ENCODE measurements around the gene SUN1.
A peak's percentile ranks its signal among the peaks of the same experiment; 100 is the strongest.
"Not testable (repeated sequence)": the region's sequence is repeated elsewhere in the genome, so short reads cannot be mapped to it uniquely, and the experiment has no call there.

Gene SUN1

DNA sequence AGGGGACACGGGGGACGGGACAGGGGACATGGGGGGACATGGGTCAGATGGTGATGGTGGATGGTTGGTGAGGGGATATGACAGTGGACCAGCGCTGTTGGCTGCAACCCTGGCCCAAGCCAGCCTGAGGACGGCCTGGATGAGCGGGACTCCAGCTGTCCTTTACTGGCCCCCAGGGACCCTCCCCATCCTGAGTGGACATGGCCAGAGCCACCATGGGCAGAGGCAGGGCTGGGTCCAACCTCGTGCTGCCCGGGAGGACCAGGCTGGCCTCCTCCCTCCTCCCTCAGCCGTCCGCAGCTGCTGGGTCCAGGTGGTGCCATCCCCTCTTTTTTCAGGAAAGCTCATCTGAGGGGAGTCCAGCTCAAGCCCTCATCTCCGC lies 74.5 kb downstream of the SUN1 start:
- peaks cover 2% of the 10 kb centered on the region; the same call in 1 of the 2 replicates for H3K4me1 ChIP-seq
- H3K4me3 ChIP-seq (ENCODE audit: low read depth, low read length), result no peak overlapping the region
- TF ChIP-seq, protein P1, sequence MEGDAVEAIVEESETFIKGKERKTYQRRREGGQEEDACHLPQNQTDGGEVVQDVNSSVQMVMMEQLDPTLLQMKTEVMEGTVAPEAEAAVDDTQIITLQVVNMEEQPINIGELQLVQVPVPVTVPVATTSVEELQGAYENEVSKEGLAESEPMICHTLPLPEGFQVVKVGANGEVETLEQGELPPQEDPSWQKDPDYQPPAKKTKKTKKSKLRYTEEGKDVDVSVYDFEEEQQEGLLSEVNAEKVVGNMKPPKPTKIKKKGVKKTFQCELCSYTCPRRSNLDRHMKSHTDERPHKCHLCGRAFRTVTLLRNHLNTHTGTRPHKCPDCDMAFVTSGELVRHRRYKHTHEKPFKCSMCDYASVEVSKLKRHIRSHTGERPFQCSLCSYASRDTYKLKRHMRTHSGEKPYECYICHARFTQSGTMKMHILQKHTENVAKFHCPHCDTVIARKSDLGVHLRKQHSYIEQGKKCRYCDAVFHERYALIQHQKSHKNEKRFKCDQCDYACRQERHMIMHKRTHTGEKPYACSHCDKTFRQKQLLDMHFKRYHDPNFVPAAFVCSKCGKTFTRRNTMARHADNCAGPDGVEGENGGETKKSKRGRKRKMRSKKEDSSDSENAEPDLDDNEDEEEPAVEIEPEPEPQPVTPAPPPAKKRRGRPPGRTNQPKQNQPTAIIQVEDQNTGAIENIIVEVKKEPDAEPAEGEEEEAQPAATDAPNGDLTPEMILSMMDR (IDR thresholded peaks at IDR 0.05; ENCODE audit: low read depth, low read length), result no peak
- no peaks in the 10 kb centered on the region for H3K36me3 ChIP-seq
- H3K9me3 ChIP-seq, result no peaks in the 10 kb centered on the region
- DNase-seq, result no peak
- peaks cover 8% of the 10 kb centered on the region for H3K27me3 ChIP-seq

DNA sequence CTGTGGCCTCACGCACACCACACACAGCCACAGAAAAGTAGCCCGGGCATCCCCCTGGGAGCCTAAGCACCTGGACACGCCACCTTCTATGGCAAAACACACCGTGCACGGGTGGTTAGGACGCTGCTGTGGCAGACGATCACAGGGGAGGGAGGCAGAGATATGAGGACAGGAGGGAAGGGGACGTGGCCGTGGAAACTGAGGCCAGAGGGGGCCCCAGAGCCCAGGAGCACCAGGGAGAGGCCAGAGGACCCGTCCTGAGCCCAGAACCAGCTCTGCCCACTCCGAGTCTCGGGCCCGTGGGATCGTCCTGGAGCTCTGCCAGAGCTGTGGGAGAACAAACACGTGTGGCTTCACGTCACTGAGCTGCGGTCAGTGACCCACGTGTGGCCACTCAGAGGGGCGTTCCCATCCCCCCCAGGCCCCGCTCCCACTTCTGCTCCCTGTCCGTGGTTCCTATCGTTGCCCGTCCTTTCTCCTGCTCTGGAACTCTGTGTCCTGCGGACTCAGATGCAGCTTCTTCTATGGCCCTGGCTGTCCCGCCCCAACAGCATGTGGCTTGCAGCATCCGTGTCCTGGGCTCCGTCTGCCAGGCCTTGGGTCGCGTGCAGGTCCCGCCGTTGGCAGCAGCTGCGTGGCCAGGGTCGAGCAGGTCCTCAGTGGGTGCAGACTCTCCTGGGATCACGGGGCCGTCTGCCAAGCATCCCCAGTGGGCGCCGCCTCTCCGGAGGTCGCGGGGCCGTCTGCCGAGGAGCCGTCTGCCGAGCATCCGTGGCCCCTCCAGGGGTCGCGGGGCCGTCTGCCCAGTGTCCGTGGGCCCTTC lies 75.1 kb downstream of the SUN1 start:
- Histone ChIP-seq H3K4me3 (ENCODE audit: low read depth, low read length) (no peak overlapping the region), H3K4me1 (no peaks in the 10 kb centered on the region), H3K27me3 (peaks cover 8% of the 10 kb centered on the region), H3K9me3 (no peaks in the 10 kb centered on the region), H3K36me3 (no peaks in the 10 kb centered on the region)
- TF ChIP-seq, protein P1 (IDR thresholded peaks at IDR 0.05; ENCODE audit: low read depth, low read length), result no peak
- no peak for DNase-seq

DNA sequence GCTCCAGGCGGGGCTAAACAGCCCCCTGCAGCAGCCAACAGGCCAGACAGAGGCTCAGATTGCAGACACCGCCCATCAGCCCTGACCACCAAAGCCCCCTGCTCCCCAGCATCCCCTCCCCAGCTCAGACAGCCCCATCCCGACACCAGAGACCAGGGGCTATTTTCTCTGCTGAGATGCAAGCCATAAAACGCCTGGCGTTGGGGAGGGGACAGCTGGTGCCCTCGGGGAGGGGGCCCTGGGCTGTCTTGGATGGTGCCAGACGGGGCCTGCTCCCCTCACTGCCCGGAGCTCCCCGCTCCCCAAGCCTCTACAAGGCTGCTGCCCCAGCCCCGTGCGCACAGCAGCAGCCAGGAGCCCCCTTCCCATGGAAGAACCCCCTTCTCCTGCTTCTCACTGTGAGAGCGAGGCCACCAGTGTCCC lies 75.9 kb downstream of the SUN1 start:
- Histone ChIP-seq H3K9me3 (no peaks in the 10 kb centered on the region), H3K4me3 (ENCODE audit: low read depth, low read length) (no peak overlapping the region), H3K27me3 (peaks cover 8% of the 10 kb centered on the region), H3K36me3 (no peaks in the 10 kb centered on the region), H3K4me1 (no peaks in the 10 kb centered on the region)
- DNase-seq, result no peak
- TF ChIP-seq, protein P1 (IDR thresholded peaks at IDR 0.05; ENCODE audit: low read depth, low read length), result no peak

DNA sequence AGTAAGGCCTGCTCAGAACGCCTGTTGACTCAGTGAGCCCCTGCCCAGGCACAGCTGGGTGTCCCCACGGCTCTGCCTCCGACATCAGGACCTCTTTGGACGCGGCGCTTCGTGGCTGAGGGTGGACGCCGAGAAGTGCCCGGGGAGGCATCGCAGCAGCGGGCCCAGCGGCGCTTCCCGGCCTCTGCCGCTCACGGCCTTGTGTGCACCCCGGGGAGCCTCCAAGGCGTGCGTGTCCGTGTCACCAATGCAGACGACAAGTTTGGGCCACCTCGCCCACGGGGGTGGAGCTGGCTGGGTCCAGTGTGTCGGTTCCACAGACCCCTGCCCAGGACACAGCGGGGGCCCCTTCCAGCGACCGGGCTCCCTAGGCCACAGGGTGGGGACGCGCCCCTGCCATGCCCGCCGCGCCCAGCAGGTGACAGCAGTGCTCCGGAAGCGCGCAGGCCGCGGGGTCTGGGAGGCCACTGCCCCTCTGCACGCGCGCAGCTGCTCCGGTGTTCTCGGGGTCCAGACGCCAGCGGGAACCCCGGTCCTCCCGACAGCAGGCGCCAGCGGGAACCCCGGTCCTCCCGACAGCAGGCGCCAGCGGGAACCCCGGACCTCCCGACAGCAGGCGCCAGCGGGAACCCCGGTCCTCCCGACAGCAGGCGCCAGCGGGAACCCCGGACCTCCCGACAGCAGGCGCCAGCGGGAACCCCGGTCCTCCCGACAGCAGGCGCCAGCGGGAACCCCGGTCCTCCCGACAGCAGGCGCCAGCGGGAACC lies 76.5 kb downstream of the SUN1 start:
- peak overlapping the region; percentile 38 for H3K4me3 ChIP-seq (ENCODE audit: low read depth, low read length)

DNA sequence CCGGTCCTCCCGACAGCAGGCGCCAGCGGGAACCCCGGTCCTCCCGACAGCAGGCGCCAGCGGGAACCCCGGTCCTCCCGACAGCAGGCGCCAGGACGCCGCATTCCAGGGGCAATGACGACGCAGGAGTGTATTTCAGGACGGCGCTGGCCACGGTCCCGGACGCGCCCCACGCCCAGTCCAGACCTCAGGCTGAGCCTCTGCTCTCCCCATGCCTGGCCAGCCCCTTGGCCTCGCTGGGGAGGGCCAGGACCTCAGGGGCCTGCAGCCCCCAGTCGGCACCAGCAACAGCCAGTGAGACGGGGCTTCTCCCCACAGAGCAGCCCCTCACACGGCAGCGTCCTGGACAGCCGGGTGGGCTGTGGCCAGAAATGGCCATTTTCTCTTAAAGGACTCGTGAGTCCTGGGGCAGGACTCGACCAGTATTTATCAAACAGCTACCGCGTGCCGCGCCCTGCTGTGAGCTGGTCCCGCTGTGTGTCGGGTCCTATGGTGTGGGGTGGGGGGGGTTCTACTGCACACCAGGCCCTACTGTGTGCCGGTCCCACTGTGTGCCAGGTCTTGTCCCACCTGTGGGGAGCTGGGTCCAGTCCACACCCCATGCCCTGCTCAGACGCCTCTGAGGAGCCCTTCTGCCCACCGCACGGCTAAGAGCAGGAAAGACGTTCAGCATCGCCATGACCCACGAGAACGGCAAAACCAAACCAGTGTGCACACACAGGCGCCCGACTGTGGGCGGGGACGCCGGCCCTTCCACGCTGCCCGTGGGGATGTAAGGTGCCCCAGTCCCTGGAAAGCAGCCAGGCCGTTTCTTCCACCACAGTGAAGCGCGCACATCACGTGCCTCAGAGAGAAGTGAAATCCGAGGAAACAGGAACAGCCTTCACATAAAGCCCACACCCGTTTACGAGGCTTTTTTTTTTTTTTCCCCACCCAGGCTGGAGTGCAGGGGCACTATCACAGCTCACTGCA lies 77.4 kb downstream of the SUN1 start:
- H3K4me1 ChIP-seq, result no peaks in the 10 kb centered on the region
- DNase-seq, result no peak
- peak overlapping the region; percentile 36 for H3K4me3 ChIP-seq (ENCODE audit: low read depth, low read length)
- H3K9me3 ChIP-seq, result no peaks in the 10 kb centered on the region
- H3K27me3 ChIP-seq, result peaks cover 4% of the 10 kb centered on the region
- no peaks in the 10 kb centered on the region for H3K36me3 ChIP-seq
- TF ChIP-seq, protein P1 (IDR thresholded peaks at IDR 0.05; ENCODE audit: low read depth, low read length), result no peak

More for the DNA sequence above, 76.5 kb downstream of the SUN1 start:
- H3K4me1 ChIP-seq, H3K36me3 ChIP-seq, H3K9me3 ChIP-seq, H3K27me3 ChIP-seq: not testable (repeated sequence)
- TF ChIP-seq, protein P1 (IDR thresholded peaks at IDR 0.05; ENCODE audit: low read depth, low read length), result peak; percentile 74
- peak; percentile 82 for DNase-seq
